Spleen (tissue), 7 donors: ENCODE results near the gene PPM1H.

Experiments
- CTCF ChIP-seq, 11 experiments: fragments of 200-600 bp in 7 of 11; fragments of 450-650 bp in 4 of 11; sonication (generic) in 4 of 11; IDR thresholded peaks in 8 of 11; conservative IDR thresholded peaks in 3 of 11; 1 replicate in 7 of 11; 2 replicates in 4 of 11; pipeline versions ENCODE4 v1.4.0 to v1.8.0; 2016 to 2021; ENCODE audit warnings: antibody characterized with exemption in 11 of 11, inconsistent platforms in 4 of 11, mild to moderate bottlenecking in 1 of 11
- POLR2A ChIP-seq, 3 donors: fragments of 450-650 bp; IDR thresholded peaks; one replicate each; pipeline ENCODE4 v1.5.1; 2017; ENCODE audit warnings: antibody characterized with exemption in 3 of 3, mild to moderate bottlenecking in 1 of 3
- donor health status: DM: no; HTN: no; CAD: no; lungs with moderate emphysema.
- donor health status: DM: no; HTN: no; CAD: no.
- donor health status: DM: no; HTN: no; CAD: no.

GRCh38 chr12:62635649-62636048 lies 299.3 kb downstream of the PPM1H start:
- TF ChIP-seq CTCF (IDR thresholded peaks at IDR 0.05 in 8 of 11, conservative IDR thresholded peaks at IDR 0.05 in 3 of 11), result no peak
- TF ChIP-seq POLR2A (IDR thresholded peaks at IDR 0.05), result no peak
